ENCODE results near the gene IGFN1. TPM values are rescaled to one million over a fixed set of nuclear protein-coding genes. Genes with fewer than 3 reads are reported as not detected.

Gene IGFN1
- total and polyA plus RNA-seq, 10 of the 15 experiments (the other 5 are each of a cell fraction or from before 2014, with no cell fraction given) = not detected

DNA sequence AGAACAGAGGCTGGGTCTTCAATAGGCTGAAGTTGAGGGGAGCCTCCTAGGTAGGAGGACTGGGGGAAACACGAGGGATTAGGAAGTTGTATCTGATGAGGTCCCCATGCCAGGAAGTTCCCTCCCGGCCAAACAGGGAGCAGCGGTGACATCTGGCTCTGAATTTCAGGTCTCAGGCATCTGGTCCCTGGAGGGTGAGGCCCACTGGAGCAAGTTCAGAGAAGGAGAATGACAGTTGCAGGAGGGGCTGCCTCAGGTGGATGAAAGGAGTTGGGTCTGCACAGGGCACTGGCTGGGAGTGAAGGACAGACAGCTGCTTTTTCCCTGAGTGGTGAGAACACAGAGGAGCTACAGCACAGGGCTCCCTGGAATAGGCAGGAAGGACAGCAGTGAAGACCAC, 45.5 kb upstream of the IGFN1 start:
- Histone ChIP-seq H3K27ac (ENCODE audit: control insufficient read depth, insufficient read depth) (no peak overlapping the region), H2AFZ (ENCODE audit: control insufficient read depth, low read depth, low read length) (no peak overlapping the region), H4K20me1 (ENCODE audit: control insufficient read depth, insufficient read depth) (no peaks in the 10 kb centered on the region; the same call in 1 of the 2 replicates), H3K79me2 (ENCODE audit: control insufficient read depth, insufficient read depth, low read length) (no peaks in the 10 kb centered on the region), H3K27me3 (replicated peaks in 1 of 2; ENCODE audit: control insufficient read depth in 2 of 2, insufficient read depth in 2 of 2, low read length in 1 of 2) (no peaks in the 10 kb centered on the region), H3K4me1 (ENCODE audit: control insufficient read depth, insufficient read depth, low read length) (no peaks in the 10 kb centered on the region), H3K4me2 (ENCODE audit: control insufficient read depth, insufficient read depth) (no peak overlapping the region), H3K9ac (ENCODE audit: control insufficient read depth, insufficient read depth, low read length) (no peak overlapping the region), H3K36me3 (ENCODE audit: control insufficient read depth in 2 of 2, insufficient read depth in 2 of 2, low read length in 1 of 2) (peaks cover 4% of the 10 kb centered on the region in 2 experiments; a peak in 3 of 4 replicates), H3K9me3 (replicated peaks; ENCODE audit: control insufficient read depth, insufficient read depth, low read length) (no peaks in the 10 kb centered on the region), H3K4me3 (no peak overlapping the region)
- TF ChIP-seq SUPT20H (IDR thresholded peaks at IDR 0.05; ENCODE audit: borderline replicate concordance, control insufficient read depth, low read depth, low read length) (no peak), ZNF24 (IDR thresholded peaks at IDR 0.05) (no peak), TARDBP (IDR thresholded peaks at IDR 0.05; ENCODE audit: borderline replicate concordance) (no peak), LARP7 (IDR thresholded peaks at IDR 0.05) (no peak), CTCF (IDR thresholded peaks at IDR 0.05 in 2 of 3, conservative IDR thresholded peaks at IDR 0.05 in 1 of 3; ENCODE audit: control insufficient read depth in 2 of 3, extremely low read depth in 1 of 3, insufficient read depth in 1 of 3, low read depth in 3 of 3, low read length in 3 of 3) (no peak), RAD51 (IDR thresholded peaks at IDR 0.05) (no peak), ZBTB33 (IDR thresholded peaks at IDR 0.05) (no peak), HDAC2 (IDR thresholded peaks at IDR 0.05) (no peak), CEBPB (IDR thresholded peaks at IDR 0.05; ENCODE audit: borderline replicate concordance in 1 of 2, low read depth in 2 of 2, low read length in 2 of 2) (no peak), RAD21 (IDR thresholded peaks at IDR 0.05; ENCODE audit: insufficient read depth, low read depth, low read length) (no peak), EGR1 (IDR thresholded peaks at IDR 0.05; ENCODE audit: borderline replicate concordance in 1 of 2, low read depth in 2 of 2, low read length in 2 of 2) (no peak), FOXK2 (IDR thresholded peaks at IDR 0.05) (no peak), RBBP5 (conservative IDR thresholded peaks at IDR 0.05) (no peak), ESRRA (IDR thresholded peaks at IDR 0.05; ENCODE audit: low read length) (no peak), SUZ12 (IDR thresholded peaks at IDR 0.05; ENCODE audit: unreplicated experiment) (no peak)
- TF ChIP-seq, protein P1, sequence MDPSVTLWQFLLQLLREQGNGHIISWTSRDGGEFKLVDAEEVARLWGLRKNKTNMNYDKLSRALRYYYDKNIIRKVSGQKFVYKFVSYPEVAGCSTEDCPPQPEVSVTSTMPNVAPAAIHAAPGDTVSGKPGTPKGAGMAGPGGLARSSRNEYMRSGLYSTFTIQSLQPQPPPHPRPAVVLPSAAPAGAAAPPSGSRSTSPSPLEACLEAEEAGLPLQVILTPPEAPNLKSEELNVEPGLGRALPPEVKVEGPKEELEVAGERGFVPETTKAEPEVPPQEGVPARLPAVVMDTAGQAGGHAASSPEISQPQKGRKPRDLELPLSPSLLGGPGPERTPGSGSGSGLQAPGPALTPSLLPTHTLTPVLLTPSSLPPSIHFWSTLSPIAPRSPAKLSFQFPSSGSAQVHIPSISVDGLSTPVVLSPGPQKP (IDR thresholded peaks at IDR 0.05; ENCODE audit: low read depth, low read length) = no peak
- TF ChIP-seq, protein P2, sequence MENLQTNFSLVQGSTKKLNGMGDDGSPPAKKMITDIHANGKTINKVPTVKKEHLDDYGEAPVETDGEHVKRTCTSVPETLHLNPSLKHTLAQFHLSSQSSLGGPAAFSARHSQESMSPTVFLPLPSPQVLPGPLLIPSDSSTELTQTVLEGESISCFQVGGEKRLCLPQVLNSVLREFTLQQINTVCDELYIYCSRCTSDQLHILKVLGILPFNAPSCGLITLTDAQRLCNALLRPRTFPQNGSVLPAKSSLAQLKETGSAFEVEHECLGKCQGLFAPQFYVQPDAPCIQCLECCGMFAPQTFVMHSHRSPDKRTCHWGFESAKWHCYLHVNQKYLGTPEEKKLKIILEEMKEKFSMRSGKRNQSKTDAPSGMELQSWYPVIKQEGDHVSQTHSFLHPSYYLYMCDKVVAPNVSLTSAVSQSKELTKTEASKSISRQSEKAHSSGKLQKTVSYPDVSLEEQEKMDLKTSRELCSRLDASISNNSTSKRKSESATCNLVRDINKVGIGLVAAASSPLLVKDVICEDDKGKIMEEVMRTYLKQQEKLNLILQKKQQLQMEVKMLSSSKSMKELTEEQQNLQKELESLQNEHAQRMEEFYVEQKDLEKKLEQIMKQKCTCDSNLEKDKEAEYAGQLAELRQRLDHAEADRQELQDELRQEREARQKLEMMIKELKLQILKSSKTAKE (IDR thresholded peaks at IDR 0.05; ENCODE audit: low read depth, poor library complexity, severe bottlenecking) = no peak
- WGBS (ENCODE audit: insufficient coverage, insufficient replicate concordance, low lambda C conversion rate, missing lambda C conversion rate) = 97% methylated on average over 3 of the region's 3 CpGs
- SMC1A ChIA-PET (ENCODE audit: uncharacterized antibody, unreplicated experiment) = no interaction called here
- POLR2A ChIA-PET = no interaction called here
- RAD21 ChIA-PET (ENCODE audit: unreplicated experiment) = no interaction called here
- no peak for DNase-seq (ENCODE audit: low read depth, low spot score)
- CTCF ChIA-PET = no interaction called here
- no TSS peak for BruUV-seq (replicated peaks)
- in situ Hi-C loops (cut with MboI) (no loop called here), intact Hi-C loops (cut with micrococcal nuclease; ENCODE audit: unreplicated experiment) (no loop called here)
- FAIRE-seq = no peak
- no peak for ATAC-seq

Measured in GM12878 (cell line).